Body of pancreas (tissue), 4 donors: Measurements from ENCODE around the gene DNASE1L2. TPM values are rescaled to one million over a fixed set of nuclear protein-coding genes. Genes with fewer than 3 reads are reported as not detected.

Experiments
- ATAC-seq: fragments of 150-250 bp; one replicate; pipeline ENCODE4 v1.9.1; 2016
- DNase-seq, 4 donors: peaks; one replicate each; pipeline ENCODE4 v3.0.0-alpha.2; 2019
- H3K27ac ChIP-seq, 4 donors: fragments of 200-600 bp; sonication (generic); 1 replicate in 3 of 4; 2 replicates in 1 of 4; pipeline versions ENCODE4 v1.5.1 to v1.6.1; 2016 to 2019; ENCODE audit warnings: mild to moderate bottlenecking in 1 of 4, mixed read lengths in 1 of 4, moderate library complexity in 1 of 4
- H3K27me3 ChIP-seq, 2 donors: fragments of 200-600 bp; sonication (generic); one replicate each; pipeline ENCODE4 v1.6.0; 2016; ENCODE audit warnings: mild to moderate bottlenecking in 1 of 2
- H3K36me3 ChIP-seq, 2 donors: fragments of 200-600 bp; sonication (generic); replicated peaks in 1 of 2; 2 replicates each; pipeline ENCODE4 v1.5.1; 2016; ENCODE audit warnings: low read depth in 2 of 2; ENCODE audit not compliant: insufficient read depth in 1 of 2
- H3K4me1 ChIP-seq: fragments of 200-600 bp; sonication (generic); one replicate; pipeline ENCODE4 v1.6.0; 2016
- H3K4me3 ChIP-seq, 2 donors: fragments of 200-600 bp; sonication (generic); 1 replicate in 1 of 2; 2 replicates in 1 of 2; pipeline ENCODE4 v1.5.1; 2016 to 2019
- H3K9me3 ChIP-seq, 3 donors: fragments of 200-600 bp; sonication (generic); 1 replicate in 2 of 3; 2 replicates in 1 of 3; pipeline ENCODE4 v1.5.1; 2016
- CTCF ChIP-seq, 7 experiments: fragments of 450-650 bp in 4 of 7; fragments of 200-600 bp in 3 of 7; sonication (generic) in 3 of 7; IDR thresholded peaks; one replicate each; pipeline ENCODE4 v1.5.1; 2016 to 2019; ENCODE audit warnings: antibody characterized with exemption in 7 of 7
- POLR2A ChIP-seq, 3 donors: fragments of 450-650 bp; IDR thresholded peaks; one replicate each; pipeline ENCODE4 v1.6.1; 2016; ENCODE audit warnings: antibody characterized with exemption in 3 of 3, mild to moderate bottlenecking in 2 of 3
- WGBS, 2 donors: methylation state at CpG; one replicate each; pipeline ENCODE4 v1.1.5; 2017; 5-methylcytosine and 5-hydroxymethylcytosine counted together
- intact Hi-C: fragments of 100-400 bp; cut with DNase I; formaldehyde crosslinking; loops from one replicate; pipeline ENCODE4 v1.15.1; 2023
- total RNA-seq, 2 donors: library from RNA; depleted of rRNA; stranded (reverse); fragments of >200 nt; gene quantifications; one replicate each; pipeline ENCODE4 v1.1.0, GENCODE V29; 2016

The DNASE1L2 gene
- total RNA-seq, result 1 to 10 TPM in 1 of 2 donors, not detected in 1; 1.3 TPM

DNA sequence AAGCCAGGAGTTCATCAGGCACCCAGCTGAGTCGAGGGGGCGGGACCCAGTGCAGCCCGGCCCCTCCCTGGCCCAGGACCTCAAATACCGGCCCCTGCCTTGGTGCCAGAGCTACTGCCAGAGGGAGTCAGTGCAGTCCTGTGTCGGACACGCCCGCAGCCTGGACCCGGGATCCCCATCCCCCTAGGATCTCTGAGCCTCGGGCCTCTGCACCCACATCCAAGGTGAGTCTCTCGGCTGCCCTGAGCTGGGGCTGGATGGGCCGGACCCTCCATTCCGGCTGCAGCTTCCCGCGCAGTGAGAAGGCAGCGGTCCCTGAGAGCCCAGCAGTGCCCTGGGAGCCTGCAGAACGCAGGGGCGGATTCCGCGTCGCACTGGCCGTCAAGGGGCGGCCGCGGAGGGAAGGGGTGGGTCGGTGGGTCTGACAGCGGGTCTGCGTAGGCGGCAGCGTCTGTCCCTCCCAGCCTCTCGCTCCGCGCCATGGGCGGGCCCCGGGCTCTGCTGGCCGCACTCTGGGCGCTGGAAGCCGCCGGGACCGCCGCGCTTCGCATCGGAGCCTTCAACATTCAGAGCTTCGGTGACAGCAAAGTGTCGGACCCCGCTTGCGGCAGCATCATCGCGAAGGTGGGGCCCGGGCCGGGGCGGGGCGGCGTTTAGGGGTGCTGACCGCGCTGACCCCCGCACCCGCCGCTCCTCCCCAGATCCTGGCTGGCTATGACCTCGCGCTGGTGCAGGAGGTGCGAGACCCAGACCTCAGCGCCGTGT, at the start of gene DNASE1L2:
Gene DNASE1L2, plus strand, starts transcription at position 108 of the 765 bp plus-strand sequence. Its CDS starts 373 bp downstream, at position 481.
- no peak for TF ChIP-seq CTCF (IDR thresholded peaks at IDR 0.05)
- no peak for TF ChIP-seq POLR2A (IDR thresholded peaks at IDR 0.05)
- intact Hi-C loops, result no loop called here
- H3K27me3 ChIP-seq, result peaks cover 0 to 5% of the 10 kb centered on the region in 2 donors
- DNase-seq (peak in 1 of 4 donors; percentile 41), ATAC-seq (peak; percentile 21)
- peaks cover 8 to 21% of the 10 kb centered on the region in 2 donors for H3K36me3 ChIP-seq
- WGBS, 2 donors, result 4% methylated on average over 32 of the region's 64 CpGs; no CpG with 5 or more reads in 1 of the 2 donors
- peaks cover 23% of the 10 kb centered on the region for H3K4me1 ChIP-seq
- H3K27ac ChIP-seq, result no peak within 1 kb of the TSS
- H3K9me3 ChIP-seq, result no peaks in the 10 kb centered on the region
- H3K4me3 ChIP-seq, result no peak within 1 kb of the TSS

GRCh38 chr16:2186505-2186904, 49.7 kb upstream of the DNASE1L2 start:
- DNase-seq (no peak), ATAC-seq (no peak)
- no peaks in the 10 kb centered on the region for H3K36me3 ChIP-seq
- H3K27me3 ChIP-seq, result no peaks in the 10 kb centered on the region
- H3K4me1 ChIP-seq, result no peaks in the 10 kb centered on the region
- 92 to 97% methylated on average over 6 to 13 of the region's 20 CpGs for WGBS, 2 donors
- no peak overlapping the region for H3K4me3 ChIP-seq
- no peak overlapping the region for H3K27ac ChIP-seq
- H3K9me3 ChIP-seq, result no peaks in the 10 kb centered on the region
- TF ChIP-seq POLR2A (IDR thresholded peaks at IDR 0.05) (no peak), CTCF (IDR thresholded peaks at IDR 0.05) (no peak)
- intact Hi-C loops, result no loop called here

DNA sequence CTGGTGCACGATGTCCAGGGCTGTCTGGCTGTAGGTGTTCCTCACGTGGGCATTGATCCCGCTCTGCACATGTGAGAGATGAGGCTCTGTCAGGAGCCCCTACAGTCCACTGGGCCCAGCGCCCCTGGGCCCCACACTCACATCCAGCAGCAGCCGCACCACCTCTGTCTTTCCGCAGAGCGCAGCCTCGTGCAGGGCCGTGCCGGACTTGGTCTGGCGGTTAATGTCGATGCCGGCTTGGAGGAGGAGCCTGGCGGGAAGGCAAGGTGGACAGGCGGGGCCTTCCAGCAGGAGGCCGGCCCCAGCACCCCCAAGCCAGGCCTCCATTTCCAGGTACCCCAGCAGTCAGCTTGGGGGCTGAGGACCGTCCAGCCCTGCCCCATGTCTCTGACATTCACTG, 49.0 kb upstream of the DNASE1L2 start:
- intact Hi-C loops, result no loop called here
- TF ChIP-seq POLR2A (IDR thresholded peaks at IDR 0.05) (no peak), CTCF (IDR thresholded peaks at IDR 0.05) (no peak)
- no peaks in the 10 kb centered on the region for H3K9me3 ChIP-seq
- 71 to 77% methylated on average over 12 to 15 of the region's 17 CpGs for WGBS, 2 donors
- H3K36me3 ChIP-seq, result no peaks in the 10 kb centered on the region
- H3K27me3 ChIP-seq, result no peaks in the 10 kb centered on the region
- H3K4me1 ChIP-seq, result no peaks in the 10 kb centered on the region
- no peak overlapping the region for H3K4me3 ChIP-seq
- no peak for ATAC-seq
- DNase-seq, result no peak
- no peak overlapping the region for H3K27ac ChIP-seq

DNA sequence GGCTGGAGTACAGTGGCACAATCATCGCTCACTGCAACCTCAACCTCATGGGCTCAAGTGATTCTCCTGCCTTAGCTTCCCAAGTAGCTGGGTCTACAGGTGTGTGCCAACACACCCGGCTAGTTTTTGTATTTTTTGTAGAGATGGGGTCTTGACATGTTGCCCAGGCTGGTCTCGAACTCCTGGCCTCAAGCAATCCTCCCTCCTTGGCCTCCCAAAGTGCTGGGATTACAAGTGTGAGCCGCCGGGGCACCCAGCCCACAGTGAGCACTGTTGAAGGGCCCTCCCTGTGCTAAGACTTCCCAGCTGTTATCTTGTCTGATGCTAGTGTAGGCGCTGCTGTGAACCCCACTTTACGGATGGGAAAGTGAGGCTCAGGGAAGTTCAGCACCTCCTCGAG, 47.8 kb upstream of the DNASE1L2 start:
- Histone ChIP-seq H3K27me3 (no peaks in the 10 kb centered on the region), H3K36me3 (no peaks in the 10 kb centered on the region), H3K9me3 (no peaks in the 10 kb centered on the region), H3K4me1 (no peaks in the 10 kb centered on the region), H3K4me3 (no peak overlapping the region), H3K27ac (no peak overlapping the region)
- ATAC-seq (no peak), DNase-seq (no peak)
- intact Hi-C loops, result no loop called here
- WGBS, 2 donors, result 90 to 92% methylated on average over 5 to 8 of the region's 8 CpGs
- TF ChIP-seq POLR2A (IDR thresholded peaks at IDR 0.05) (no peak), CTCF (IDR thresholded peaks at IDR 0.05) (no peak)
